Kidney glomerular epithelial cell (primary cell): ENCODE data around the gene KRTAP19-3.
"Not testable (repeated sequence)": the region's sequence is repeated elsewhere in the genome, so short reads cannot be mapped to it uniquely, and the experiment has no call there.

Experiments used
- DNase-seq: peaks from one replicate; lab custom pipeline; 2025; lab: John Stamatoyannopoulos, UW

Gene KRTAP19-3

DNA sequence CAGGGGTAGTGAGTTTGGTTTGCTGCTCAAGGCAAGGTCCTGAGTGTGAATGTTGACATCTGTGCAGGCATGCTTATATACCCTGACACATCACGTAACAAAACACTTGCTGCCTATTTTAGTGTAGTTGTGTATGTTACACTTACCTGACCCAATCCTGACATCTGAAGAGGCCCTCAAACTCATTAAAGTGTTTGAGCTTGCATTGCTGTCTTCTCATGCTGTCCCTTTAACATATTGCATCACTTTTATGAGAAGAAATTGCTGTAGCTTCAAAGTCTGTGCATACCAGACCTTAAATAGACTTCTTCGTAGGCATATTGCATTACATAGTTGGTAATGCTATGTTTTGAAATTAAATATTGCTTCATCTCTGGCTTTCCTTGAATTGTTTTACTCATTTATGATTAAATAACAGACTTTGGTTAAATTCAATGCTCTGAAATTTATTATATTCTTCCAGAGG, at the start of gene KRTAP19-3:
KRTAP19-3 (minus strand) TSS at position 51 of the 466 bp plus-strand sequence. CDS start 56 bp downstream, outside the sequence.
- no peak for DNase-seq

DNA sequence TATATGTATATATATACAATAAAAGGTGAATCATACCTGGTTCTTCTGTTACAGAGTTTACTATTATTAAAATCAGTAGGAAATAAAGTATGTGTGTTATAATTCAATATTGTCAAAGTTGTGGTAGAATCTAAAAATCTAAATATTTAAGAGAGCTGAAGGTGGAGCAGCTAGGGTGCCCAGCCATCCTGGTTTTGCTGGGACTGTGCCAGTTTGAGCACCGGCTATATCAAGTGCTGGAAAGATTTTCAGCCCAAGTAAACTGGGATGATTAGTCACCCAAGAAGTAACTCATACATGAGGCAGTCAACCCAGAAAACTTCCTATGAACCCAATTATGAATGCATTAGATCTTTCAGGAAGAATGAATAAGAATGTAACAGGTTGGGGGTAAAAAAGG, 27.1 kb upstream of the KRTAP19-3 start:
- DNase-seq = no peak

DNA sequence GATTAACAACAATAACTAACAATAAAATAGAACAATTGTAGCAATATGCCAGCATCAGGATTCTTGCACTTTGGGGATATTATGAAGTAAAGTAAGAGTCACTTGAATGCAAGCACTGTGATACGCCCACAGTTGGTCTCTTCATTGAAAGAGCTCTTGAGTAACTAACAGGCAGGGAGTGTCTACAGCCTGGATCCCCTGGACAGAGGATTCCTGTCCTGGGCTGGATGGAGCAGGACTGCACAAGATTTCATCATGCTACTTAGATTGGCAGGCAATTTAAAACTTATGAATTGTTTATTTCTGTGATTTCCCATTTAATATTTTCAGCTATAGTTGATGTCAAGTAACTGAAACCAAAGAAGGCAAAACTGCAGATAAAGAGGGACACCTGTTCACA, 23.9 kb upstream of the KRTAP19-3 start:
- no peak for DNase-seq

DNA sequence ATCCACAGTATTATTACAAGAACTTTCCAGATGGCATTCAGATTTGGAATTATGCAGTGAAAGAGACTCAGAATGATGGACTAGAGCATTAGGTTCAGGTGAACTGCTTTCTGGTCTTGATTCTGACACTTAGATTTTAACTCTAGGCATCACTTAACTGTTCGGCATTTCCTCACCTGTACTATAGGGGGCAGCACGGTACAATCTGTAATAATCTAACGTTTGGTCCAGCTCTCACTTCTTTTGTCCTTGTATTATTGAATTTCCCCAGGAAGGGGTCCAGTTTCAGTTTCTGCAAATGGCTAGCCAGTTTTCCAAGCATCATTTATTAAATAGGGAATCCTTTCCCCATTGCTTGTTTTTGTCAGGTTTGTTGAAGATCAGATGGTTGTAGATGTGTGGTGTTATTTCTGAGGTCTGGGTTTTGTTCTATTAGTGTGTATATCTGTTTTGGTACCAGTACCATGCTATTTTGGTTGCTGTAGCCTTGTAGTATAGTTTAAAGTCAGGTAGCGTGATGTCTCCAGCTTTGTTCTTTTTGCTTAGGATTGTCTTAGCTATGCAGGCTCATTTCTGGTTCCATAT, 13.9 kb upstream of the KRTAP19-3 start:
- DNase-seq = not testable (repeated sequence)

- no peak for DNase-seq
These were observed 10.2 kb upstream of the KRTAP19-3 start, which contains the start of gene KRTAP19-5 for GRCh38 chr21:30502041-30502440. Gene KRTAP19-5, minus strand, starts transcription at chr21:30502141. Its CDS starts 51 bp downstream, at chr21:30502090.

DNA sequence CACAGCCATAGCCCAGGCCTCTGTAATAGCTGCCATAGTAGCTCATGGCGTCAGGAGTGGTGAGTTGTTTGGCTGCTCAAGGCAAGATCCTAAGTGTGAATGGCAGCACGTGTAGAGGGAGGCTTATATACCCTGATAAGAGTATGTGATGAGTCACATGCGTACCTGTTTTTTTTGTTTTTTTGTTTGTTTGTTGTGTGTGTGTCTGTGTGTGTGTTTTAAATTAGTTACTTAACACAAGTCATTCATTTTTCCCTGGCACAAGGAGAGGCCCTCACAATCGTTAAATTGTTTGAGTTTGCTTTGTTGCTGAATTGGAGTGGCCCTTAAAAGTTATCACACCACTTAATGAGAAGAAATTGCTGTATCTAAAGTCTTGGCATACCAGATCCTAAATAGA, 5.3 kb upstream of the KRTAP19-3 start, which contains the start of gene KRTAP19-4:
KRTAP19-4 (minus strand) TSS at position 101 of the 400 bp plus-strand sequence; CDS start at position 46, 55 bp downstream.
- DNase-seq = no peak

DNA sequence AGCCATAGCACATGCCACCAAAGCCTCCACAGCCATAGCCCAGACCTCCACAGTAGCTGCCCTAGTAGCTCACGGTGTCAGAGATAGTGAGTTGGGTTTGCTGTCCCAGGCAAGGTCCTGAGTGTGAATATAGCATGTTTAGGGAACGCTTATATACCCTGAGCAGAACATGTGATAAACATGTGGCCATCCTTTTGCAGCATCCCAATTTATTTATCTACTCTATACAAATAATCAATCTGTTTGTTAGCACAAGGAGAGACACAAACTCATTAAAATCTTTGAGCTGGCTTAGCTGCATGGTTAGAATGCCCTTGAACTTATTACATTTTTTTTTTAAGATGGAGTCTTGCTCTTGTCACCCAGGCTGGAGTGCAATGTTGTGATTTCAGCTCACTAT, 4.5 kb downstream of the KRTAP19-3 start, which contains the start of gene KRTAP19-2:
KRTAP19-2 (minus strand) TSS at position 101 of the 400 bp plus-strand sequence; CDS start at position 13, 88 bp downstream.
- no peak for DNase-seq

GRCh38 chr21:30486180-30486579, 5.6 kb downstream of the KRTAP19-3 start:
- no peak for DNase-seq

DNA sequence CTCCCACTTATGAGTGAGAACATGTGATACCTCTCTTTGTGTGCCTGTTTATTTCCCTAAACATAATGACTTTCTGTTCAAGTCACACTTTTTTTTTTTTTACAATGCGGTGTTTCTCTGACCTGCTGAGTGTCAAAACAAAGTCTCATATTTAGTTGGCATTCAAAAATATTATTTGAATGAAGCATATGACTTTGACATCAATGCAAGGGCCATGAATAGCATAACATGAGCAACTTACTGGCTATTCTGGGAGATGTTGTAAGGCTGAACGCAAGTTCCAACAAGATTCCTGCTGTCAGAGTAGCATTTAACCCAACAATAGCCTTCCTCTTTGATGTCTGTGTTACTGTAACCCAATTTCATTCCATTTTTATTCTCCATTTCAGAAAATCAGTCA, 9.7 kb downstream of the KRTAP19-3 start:
- no peak for DNase-seq

DNA sequence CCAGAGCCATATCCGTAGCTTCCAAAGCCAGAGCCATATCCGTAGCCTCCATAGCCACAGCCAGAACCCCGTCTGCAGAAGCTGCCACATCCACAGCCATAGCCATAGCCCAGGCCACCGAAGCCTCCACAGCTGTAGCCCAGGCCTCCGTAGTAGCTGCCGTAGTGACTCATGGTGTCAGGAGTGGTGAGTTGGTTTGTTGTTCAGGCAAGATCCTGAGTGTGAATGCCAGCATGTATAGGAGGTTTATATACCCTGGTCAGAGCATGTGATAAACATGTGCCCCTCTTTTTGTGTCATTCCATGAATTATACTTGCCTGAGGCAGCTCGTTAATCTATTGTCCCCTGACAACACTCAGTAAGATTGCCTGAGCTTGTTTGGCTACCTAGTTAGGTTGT, 11.7 kb downstream of the KRTAP19-3 start, which contains the start of gene KRTAP19-1:
KRTAP19-1 (minus strand) TSS at position 223 of the 400 bp plus-strand sequence; CDS start at position 173, 50 bp downstream.
- DNase-seq = no peak

DNA sequence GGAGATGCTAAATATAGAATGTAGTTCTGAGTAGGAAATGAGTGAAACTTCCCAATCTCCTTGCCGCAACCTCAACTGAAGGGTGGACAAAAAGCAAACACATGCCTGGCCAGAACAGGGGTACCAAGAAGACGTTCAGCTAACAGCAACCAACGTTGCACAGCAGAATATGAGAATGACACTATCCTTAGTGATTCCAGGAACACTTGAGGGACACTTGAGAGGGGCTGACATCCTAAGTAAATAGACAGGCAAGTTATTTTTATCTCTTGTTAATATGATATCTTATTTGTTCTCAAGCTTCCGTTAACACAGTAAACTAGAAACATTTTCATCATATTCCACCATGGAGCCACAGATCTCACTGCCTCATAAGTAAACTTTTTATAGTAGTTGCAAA, 12.6 kb downstream of the KRTAP19-3 start:
- no peak for DNase-seq

DNA sequence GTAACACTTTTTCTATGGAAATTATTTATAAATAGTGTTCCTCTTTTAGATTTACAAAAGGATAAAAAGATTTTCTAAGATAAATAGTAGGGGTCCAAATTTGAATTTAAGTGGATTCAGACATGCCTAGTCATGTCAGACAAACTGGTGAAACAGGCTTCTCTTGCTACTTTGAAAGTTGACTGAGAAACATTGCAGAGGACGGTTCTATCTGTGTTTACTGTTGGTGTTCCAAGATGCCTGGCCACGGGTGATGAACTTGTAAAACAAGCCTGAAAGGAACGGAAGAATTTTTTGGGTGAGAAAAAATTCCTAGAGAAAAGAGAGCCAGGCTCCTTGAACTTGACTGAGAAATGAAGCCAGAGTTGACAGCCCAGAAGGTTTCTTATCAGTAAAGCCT, 13.8 kb downstream of the KRTAP19-3 start:
- DNase-seq = no peak

GRCh38 chr21:30468900-30469714, 22.7 kb downstream of the KRTAP19-3 start:
- DNase-seq = no peak

DNA sequence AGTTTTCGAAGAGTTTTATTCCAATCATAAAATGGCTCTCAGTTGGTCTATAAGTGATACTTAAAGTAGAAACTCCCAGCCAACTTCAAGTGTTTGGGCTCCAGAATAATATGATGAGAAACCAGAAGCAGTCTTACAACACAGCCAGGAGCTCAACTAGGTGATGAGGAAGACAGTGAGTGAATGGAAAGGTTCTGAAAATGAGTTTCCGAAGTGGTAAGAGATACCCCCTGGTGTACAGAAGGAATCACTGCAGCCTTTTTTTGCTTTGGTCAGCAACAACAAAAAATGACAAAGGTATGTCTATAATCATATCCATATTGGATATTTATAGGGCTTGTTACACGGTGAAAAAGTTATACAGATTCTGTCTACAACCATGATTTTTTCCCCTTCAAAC, 28.1 kb downstream of the KRTAP19-3 start:
- DNase-seq = no peak

DNA sequence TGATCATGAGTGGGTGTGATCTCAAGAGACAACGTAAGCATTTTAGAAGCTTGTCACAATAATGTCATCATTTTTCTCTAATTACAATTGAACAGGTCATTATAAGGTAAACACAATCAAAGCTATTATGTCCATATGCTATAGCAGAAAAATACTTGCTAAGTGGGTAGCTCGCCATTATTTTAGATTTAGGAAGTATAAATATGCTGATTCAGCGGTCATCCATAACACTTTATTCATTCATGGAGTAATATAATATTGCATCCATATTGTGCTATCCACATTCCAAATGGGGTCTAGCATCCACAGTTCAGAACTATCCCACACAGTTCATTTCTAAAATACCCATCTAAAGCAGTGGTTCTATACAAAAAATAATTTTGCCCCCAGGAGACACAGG, 43.3 kb downstream of the KRTAP19-3 start:
- DNase-seq = no peak

DNA sequence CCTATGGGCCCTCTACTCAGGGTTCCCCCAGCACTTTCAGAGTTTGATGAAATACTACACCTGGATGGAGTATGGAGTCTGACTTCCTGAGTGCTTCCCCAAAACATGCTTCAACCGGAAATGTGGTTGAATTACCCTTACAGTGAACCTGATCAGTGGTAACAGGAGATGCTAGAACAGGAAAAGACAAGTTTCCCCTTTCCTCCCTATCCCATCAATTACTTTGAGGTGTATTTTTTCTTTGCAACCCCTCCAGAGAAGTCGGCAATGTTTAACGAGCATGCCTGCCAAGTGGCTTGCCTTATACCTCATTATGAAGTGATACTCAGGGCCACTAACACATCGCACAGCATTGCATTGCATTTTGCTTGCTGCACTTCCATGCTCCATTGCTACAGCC, 44.8 kb downstream of the KRTAP19-3 start:
- no peak for DNase-seq

DNA sequence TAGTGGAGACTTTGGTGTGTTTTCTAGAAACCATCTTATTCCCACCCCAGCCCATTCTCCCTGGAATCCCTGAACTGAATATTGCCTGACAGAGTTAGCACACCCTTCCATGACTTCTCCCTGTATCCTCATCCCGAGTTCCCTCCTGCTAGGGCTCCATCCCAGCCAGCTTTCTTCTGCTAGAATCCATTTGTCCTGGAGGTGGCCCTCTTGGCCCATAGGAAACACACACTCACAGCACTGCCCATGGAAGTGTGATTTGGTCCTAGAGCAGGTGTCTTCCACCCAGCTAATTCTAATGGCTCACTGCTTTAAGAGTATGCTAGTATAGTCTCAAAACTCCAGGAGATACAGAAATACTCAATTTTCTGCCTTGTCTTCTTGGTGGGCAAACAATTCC, 47.6 kb downstream of the KRTAP19-3 start:
- DNase-seq = no peak

- DNase-seq = no peak
These were observed 48.6 kb downstream of the KRTAP19-3 start for GRCh38 chr21:30443226-30443625.
